ENCODE results near the gene SLC22A3.

SLC22A3 gene

DNA sequence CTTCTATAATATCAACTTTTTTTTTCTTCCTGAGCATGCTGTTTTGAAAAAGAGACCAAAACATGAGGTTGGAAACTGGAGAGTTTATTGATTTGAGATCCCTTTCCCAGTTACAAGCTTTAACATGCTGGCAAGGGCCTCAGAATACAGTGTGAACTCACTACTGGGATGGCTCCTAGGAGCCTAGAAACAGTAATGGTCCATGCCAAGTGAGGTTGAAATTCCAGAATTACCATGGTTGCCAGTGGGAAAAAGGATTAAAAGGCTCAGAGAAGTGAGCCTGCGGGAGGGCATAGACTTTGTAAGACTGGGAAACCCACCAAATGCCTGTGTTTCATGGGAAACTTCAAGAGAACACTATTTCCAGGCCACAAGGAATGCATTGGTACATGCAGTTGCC lies 28.9 kb upstream of the SLC22A3 start:
- H3K27me3 ChIP-seq = no peaks in the 10 kb centered on the region
- no peak for TF ChIP-seq CTCF (IDR thresholded peaks at IDR 0.05)
- no peaks in the 10 kb centered on the region for H3K9me3 ChIP-seq
- no peaks in the 10 kb centered on the region for H3K36me3 ChIP-seq
- H3K4me3 ChIP-seq (ENCODE audit: low read depth in 1 of 2, low read length in 1 of 2) = no peak overlapping the region
- H3K4me1 ChIP-seq (ENCODE audit: control insufficient read depth in 1 of 2, insufficient read depth in 1 of 2, low read depth in 1 of 2, low read length in 1 of 2) = no peaks in the 10 kb centered on the region
- H3K27ac ChIP-seq = no peak overlapping the region

DNA sequence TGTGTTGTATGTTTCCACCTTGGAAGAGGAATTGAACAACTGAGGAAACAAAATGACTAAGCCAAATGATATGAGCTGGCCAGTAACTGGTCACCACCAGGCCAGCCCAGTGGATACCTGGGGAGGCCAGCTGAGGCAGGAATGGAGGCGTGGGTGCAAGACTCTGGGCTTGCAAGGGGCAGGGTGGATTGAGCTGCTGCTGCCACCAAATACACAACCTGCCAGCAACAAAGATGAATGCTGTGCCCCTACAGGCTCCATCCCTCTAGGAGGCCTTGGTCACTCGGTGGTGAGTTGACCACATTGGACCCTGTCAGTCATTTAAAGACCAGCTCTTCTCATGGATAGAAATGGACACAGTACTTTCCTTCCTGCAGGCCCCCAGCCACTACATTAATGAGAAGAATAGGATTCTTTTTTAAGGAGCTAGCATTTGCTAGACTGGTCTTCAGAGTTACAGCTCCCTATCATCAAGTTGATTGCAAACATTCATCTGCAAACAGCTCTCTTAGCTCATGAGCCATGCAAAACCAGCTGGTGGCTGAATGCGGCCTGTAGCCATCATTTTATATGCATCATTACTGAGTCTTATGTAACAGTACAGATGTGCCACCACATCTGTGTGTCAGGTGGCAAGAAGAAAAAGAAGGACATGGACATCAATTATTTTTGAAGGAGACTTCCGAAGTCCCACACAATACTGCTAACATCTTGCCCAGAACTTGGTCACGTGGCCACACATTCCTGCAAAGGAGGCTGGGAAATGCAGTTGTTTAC lies 26.3 kb upstream of the SLC22A3 start:
- TF ChIP-seq CTCF (IDR thresholded peaks at IDR 0.05) = no peak

GRCh38 chr6:160327981-160328380 lies 20.2 kb upstream of the SLC22A3 start:
- H3K4me3 ChIP-seq (ENCODE audit: low read depth in 1 of 2, low read length in 1 of 2) = no peak overlapping the region
- H3K36me3 ChIP-seq = no peaks in the 10 kb centered on the region
- no peak for TF ChIP-seq CTCF (IDR thresholded peaks at IDR 0.05)
- no peaks in the 10 kb centered on the region for H3K9me3 ChIP-seq
- no peaks in the 10 kb centered on the region for H3K4me1 ChIP-seq (ENCODE audit: control insufficient read depth in 1 of 2, insufficient read depth in 1 of 2, low read depth in 1 of 2, low read length in 1 of 2)
- no peak overlapping the region for H3K27ac ChIP-seq
- no peaks in the 10 kb centered on the region for H3K27me3 ChIP-seq

More for the DNA sequence above, 26.3 kb upstream of the SLC22A3 start:
- Histone ChIP-seq H3K9me3 (no peaks in the 10 kb centered on the region), H3K4me3 (ENCODE audit: low read depth in 1 of 2, low read length in 1 of 2) (no peak overlapping the region), H3K36me3 (no peaks in the 10 kb centered on the region), H3K27me3 (no peaks in the 10 kb centered on the region), H3K4me1 (ENCODE audit: control insufficient read depth in 1 of 2, insufficient read depth in 1 of 2, low read depth in 1 of 2, low read length in 1 of 2) (no peaks in the 10 kb centered on the region), H3K27ac (no peak overlapping the region)

DNA sequence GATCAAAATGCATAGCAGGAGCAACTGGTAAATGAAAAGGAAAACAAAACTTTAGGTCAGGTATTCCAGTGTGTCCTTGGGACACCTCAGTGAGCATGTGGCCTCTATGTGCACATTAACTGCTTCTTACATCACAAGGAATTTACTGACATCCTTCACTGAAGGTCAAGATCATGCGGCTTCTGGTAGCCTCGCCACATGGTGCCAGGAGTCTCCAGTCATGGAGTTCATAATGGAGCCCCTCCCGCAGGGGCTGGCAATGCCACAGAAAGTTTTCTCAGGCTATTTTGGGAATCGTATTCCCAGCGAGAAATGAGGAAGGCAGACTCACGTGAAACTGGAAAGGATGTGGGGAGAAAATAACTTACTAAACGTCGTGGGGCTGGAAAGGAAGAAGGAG lies 19.7 kb upstream of the SLC22A3 start:
- Histone ChIP-seq H3K4me1 (ENCODE audit: control insufficient read depth in 1 of 2, insufficient read depth in 1 of 2, low read depth in 1 of 2, low read length in 1 of 2) (no peaks in the 10 kb centered on the region), H3K4me3 (ENCODE audit: low read depth in 1 of 2, low read length in 1 of 2) (no peak overlapping the region), H3K36me3 (no peaks in the 10 kb centered on the region), H3K27ac (no peak overlapping the region), H3K27me3 (no peaks in the 10 kb centered on the region), H3K9me3 (no peaks in the 10 kb centered on the region)
- no peak for TF ChIP-seq CTCF (IDR thresholded peaks at IDR 0.05)

DNA sequence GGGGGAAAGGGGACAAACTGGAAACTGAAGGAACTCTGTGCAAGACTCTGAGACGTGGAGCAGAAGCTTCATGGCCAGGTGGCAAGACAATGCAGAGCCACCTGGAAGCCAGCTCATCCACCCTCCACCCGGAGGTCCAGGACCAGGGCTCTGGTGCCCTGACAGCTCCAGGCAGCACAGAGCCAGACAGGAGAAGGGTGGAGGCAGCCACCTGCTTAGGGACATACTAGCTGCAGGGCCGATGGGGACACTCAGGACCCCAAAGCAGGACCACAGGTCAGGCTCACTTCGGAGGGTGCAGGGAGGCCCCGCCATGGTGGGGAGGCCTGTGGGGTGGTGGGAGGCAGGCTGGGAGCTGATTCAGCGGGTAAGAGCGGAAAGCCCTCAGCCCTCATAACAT lies 19.0 kb upstream of the SLC22A3 start:
- TF ChIP-seq CTCF (IDR thresholded peaks at IDR 0.05) = no peak
- Histone ChIP-seq H3K27me3 (no peaks in the 10 kb centered on the region), H3K27ac (no peak overlapping the region), H3K4me1 (ENCODE audit: control insufficient read depth in 1 of 2, insufficient read depth in 1 of 2, low read depth in 1 of 2, low read length in 1 of 2) (no peaks in the 10 kb centered on the region), H3K9me3 (no peaks in the 10 kb centered on the region), H3K36me3 (no peaks in the 10 kb centered on the region), H3K4me3 (ENCODE audit: low read depth in 1 of 2, low read length in 1 of 2) (no peak overlapping the region)

Data from neutrophil (primary cell).